Mesothelial cell of epicardium (in vitro differentiated cells): Measurements from ENCODE around the gene RASAL3. TPM values are rescaled to one million over a fixed set of nuclear protein-coding genes. Genes with fewer than 3 reads are reported as not detected.
A peak's percentile ranks its signal among the peaks of the same experiment; 100 is the strongest.

Source experiments
- DNase-seq, 2 experiments: peaks; one replicate each; pipeline ENCODE4 v3.0.0; 2021; ENCODE audit warnings: low spot score in 2 of 2; ENCODE audit not compliant: unreplicated experiment in 2 of 2
- H3K27ac Mint-ChIP-seq: 2 replicates; pipeline ENCODE4 v1.8.0; 2021; ENCODE audit warnings: mixed read lengths
- H3K27me3 Mint-ChIP-seq: 2 replicates; pipeline ENCODE4 v1.8.0; 2021; ENCODE audit warnings: low read depth, mixed read lengths
- H3K36me3 Mint-ChIP-seq: 2 replicates; pipeline ENCODE4 v1.8.0; 2021; ENCODE audit warnings: mixed read lengths
- H3K4me1 Mint-ChIP-seq: 2 replicates; pipeline ENCODE4 v1.8.0; 2021; ENCODE audit warnings: mixed read lengths
- H3K4me3 Mint-ChIP-seq: 2 replicates; pipeline ENCODE4 v1.8.0; 2021; ENCODE audit warnings: mild to moderate bottlenecking, moderate library complexity, mixed read lengths
- H3K9me3 Mint-ChIP-seq: 2 replicates; pipeline ENCODE4 v1.8.0; 2021; ENCODE audit warnings: mixed read lengths
- CTCF ChIP-seq: fragments of 200-600 bp; sonication (generic); IDR thresholded peaks from one replicate; pipeline ENCODE4 v1.5.0; 2021; ENCODE audit warnings: antibody characterized with exemption; ENCODE audit not compliant: unreplicated experiment
- total RNA-seq: library from RNA; stranded (reverse); gene quantifications from 3 replicates; pipeline ENCODE4 v1.2.1, GENCODE V29; 2021

The RASAL3 gene
- total RNA-seq, 1 donor from 2014 or later: not detected

DNA sequence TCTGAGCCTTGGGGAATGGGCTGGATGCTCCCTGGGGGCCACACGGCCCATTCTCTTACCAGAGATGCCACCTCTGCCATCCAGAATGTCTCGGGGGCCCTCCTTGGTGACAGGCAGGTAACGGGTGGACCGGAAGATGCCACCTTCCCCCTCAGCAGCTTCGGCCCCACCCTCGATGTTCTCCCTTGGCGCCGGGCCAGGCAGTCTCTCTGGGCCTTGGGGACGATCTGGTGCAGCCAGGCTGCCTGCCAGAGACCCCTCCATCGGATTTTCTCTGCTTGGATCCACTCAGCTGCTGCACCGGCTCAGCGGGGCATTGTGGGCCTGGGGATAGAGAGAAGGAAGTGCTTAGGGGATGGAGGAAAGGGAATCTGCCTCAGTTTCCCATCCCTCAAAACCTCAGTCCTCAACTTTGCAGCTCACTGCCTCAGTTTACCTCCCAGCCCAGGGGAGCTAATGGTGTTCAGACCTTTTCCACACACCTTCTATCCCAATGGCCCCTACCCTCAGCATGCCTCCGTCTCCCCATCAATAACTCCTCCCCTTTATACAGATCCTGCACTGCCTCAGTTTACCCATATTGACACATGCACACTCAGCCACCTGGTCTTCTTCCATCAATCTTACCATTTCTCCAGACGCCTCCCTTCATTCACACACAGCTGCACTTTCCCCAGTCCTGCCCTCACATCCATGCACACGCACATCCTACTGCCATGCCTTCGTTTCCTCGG is 16.1 kb downstream of the RASAL3 start:
- DNase-seq: no peak
- Mint-ChIP-seq H3K4me1 (peaks cover 14% of the 10 kb centered on the region), H3K27me3 (peaks cover 21% of the 10 kb centered on the region), H3K27ac (no peak overlapping the region), H3K4me3 (peak overlapping the region; percentile 75), H3K36me3 (peaks cover 4% of the 10 kb centered on the region), H3K9me3 (no peaks in the 10 kb centered on the region)
- no peak for TF ChIP-seq CTCF

DNA sequence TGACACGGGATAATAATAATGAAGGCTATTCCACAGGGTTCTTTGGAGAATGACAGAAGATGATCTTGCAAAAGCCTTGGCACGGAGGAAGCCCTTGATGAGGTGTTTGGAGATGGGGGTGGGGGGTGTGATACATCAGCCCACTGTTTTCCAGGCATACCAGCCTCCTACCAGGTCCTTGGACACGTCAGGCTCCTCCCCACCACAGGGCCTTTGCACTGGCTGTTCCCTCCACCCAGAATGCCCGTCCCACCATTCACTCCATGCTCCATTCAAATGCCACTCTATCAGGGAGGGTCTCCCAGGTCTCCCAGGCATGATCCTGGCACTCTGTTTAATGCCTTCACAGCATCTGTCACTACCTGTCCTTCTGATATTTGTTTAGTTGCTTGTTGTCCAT is 17.3 kb downstream of the RASAL3 start:
- peaks cover 14% of the 10 kb centered on the region for H3K27me3 Mint-ChIP-seq
- no peak for TF ChIP-seq CTCF
- H3K27ac Mint-ChIP-seq: no peak overlapping the region
- peaks cover 9% of the 10 kb centered on the region for H3K4me1 Mint-ChIP-seq
- no peak for DNase-seq
- peaks cover 4% of the 10 kb centered on the region for H3K36me3 Mint-ChIP-seq
- no peak overlapping the region for H3K4me3 Mint-ChIP-seq
- no peaks in the 10 kb centered on the region for H3K9me3 Mint-ChIP-seq

GRCh38 chr19:15445807-15446376 is 18.5 kb downstream of the RASAL3 start:
- Mint-ChIP-seq H3K4me1 (peaks cover 8% of the 10 kb centered on the region), H3K27ac (no peak overlapping the region), H3K9me3 (no peaks in the 10 kb centered on the region), H3K27me3 (peaks cover 4% of the 10 kb centered on the region), H3K36me3 (peaks cover 4% of the 10 kb centered on the region), H3K4me3 (no peak overlapping the region)
- DNase-seq: no peak
- no peak for TF ChIP-seq CTCF

GRCh38 chr19:15445227-15445605 is 19.1 kb downstream of the RASAL3 start:
- Mint-ChIP-seq H3K4me1 (peaks cover 6% of the 10 kb centered on the region), H3K27me3 (no peaks in the 10 kb centered on the region), H3K9me3 (no peaks in the 10 kb centered on the region), H3K36me3 (peaks cover 4% of the 10 kb centered on the region), H3K27ac (no peak overlapping the region), H3K4me3 (no peak overlapping the region)
- no peak for DNase-seq
- no peak for TF ChIP-seq CTCF

- Mint-ChIP-seq H3K9me3 (no peaks in the 10 kb centered on the region), H3K4me1 (peaks cover 6% of the 10 kb centered on the region), H3K4me3 (no peak overlapping the region), H3K27me3 (no peaks in the 10 kb centered on the region), H3K27ac (no peak overlapping the region), H3K36me3 (peaks cover 4% of the 10 kb centered on the region)
- no peak for TF ChIP-seq CTCF
- no peak for DNase-seq
These were observed 19.7 kb downstream of the RASAL3 start for GRCh38 chr19:15444505-15445226.
